WTC11 (cell line): ENCODE measurements around the gene TCF12. TPM values are rescaled to one million over a fixed set of nuclear protein-coding genes. Genes with fewer than 3 reads are reported as not detected.

ENCODE experiments used
- ATAC-seq: fragments of 200-7000 bp; cut with Tn5 transposase; 2 replicates; pipeline ENCODE4 v1.10.0; 2021; ENCODE audit warnings: mild to moderate bottlenecking, moderate library complexity
- CTCF ChIA-PET: fragments of 300-600 bp; sonication (Branson Sonifier 250); formaldehyde crosslinking; loops from one replicate; lab custom pipeline; 2021; ENCODE audit warnings: antibody characterized with exemption; lab: Charles Lee
- POLR2A ChIA-PET: fragments of 350-600 bp; sonication (Branson Sonifier 250); formaldehyde crosslinking; loops from one replicate; lab custom pipeline; 2021; ENCODE audit warnings: antibody characterized with exemption; lab: Charles Lee
- DNase-seq: peaks from one replicate; pipeline ENCODE4 v3.0.0; 2021; ENCODE audit warnings: low spot score
- H3K27ac Mint-ChIP-seq: 2 replicates; pipeline ENCODE4 v1.8.0; 2021; ENCODE audit warnings: mixed read lengths
- H3K27me3 Mint-ChIP-seq: 2 replicates; pipeline ENCODE4 v1.8.0; 2021; ENCODE audit warnings: low read depth, mild to moderate bottlenecking, moderate library complexity, mixed read lengths
- H3K36me3 Mint-ChIP-seq: 2 replicates; pipeline ENCODE4 v1.8.0; 2021; ENCODE audit warnings: mixed read lengths
- H3K4me1 Mint-ChIP-seq: 2 replicates; pipeline ENCODE4 v1.8.0; 2022; ENCODE audit warnings: mixed read lengths
- H3K4me3 Mint-ChIP-seq: 2 replicates; pipeline ENCODE4 v1.8.0; 2021; ENCODE audit warnings: mild to moderate bottlenecking, moderate library complexity, mixed read lengths
- H3K9me3 Mint-ChIP-seq: 2 replicates; pipeline ENCODE4 v1.8.0; 2021; ENCODE audit warnings: mixed read lengths
- AFF4 ChIP-seq: sonication (generic); formaldehyde crosslinking; IDR thresholded peaks from 2 replicates; pipeline ENCODE4 v1.8.1; 2023; ENCODE audit warnings: mild to moderate bottlenecking, missing genetic modification reagents, borderline replicate concordance
- ARID4B ChIP-seq: sonication (generic); formaldehyde crosslinking; IDR thresholded peaks from 2 replicates; pipeline ENCODE4 v1.8.0; 2023; ENCODE audit warnings: missing genetic modification reagents, mild to moderate bottlenecking, borderline replicate concordance
- CBFB ChIP-seq: sonication (generic); formaldehyde crosslinking; IDR thresholded peaks from 2 replicates; pipeline ENCODE4 v1.8.1; 2022; ENCODE audit warnings: mild to moderate bottlenecking, low read depth, missing genetic modification reagents
- GRHL2 ChIP-seq: fragments of 250-450 bp; sonication (Bioruptor Pico); IDR thresholded peaks from 2 replicates; pipeline ENCODE4 v1.8.0; 2022; ENCODE audit warnings: mild to moderate bottlenecking, moderate library complexity; ENCODE audit not compliant: insufficient replicate concordance, severe bottlenecking
- HMGXB4 ChIP-seq: sonication (generic); formaldehyde crosslinking; IDR thresholded peaks from 2 replicates; pipeline ENCODE4 v1.8.1; 2023; ENCODE audit warnings: mild to moderate bottlenecking, moderate library complexity, missing genetic modification reagents
- NFYB ChIP-seq: sonication (generic); formaldehyde crosslinking; conservative IDR thresholded peaks from 2 replicates; pipeline ENCODE4 v1.8.0; 2022; ENCODE audit warnings: low read depth, missing genetic modification reagents
- NR1H2 ChIP-seq: sonication (generic); formaldehyde crosslinking; IDR thresholded peaks from 2 replicates; pipeline ENCODE4 v1.9.0; 2021; ENCODE audit warnings: mild to moderate bottlenecking, moderate library complexity, missing genetic modification reagents
- SMAD3 ChIP-seq: sonication (generic); formaldehyde crosslinking; IDR thresholded peaks from 2 replicates; pipeline ENCODE4 v1.8.0; 2022; ENCODE audit warnings: missing genetic modification reagents, mild to moderate bottlenecking, borderline replicate concordance
- STAT6 ChIP-seq: sonication (generic); formaldehyde crosslinking; conservative IDR thresholded peaks from 2 replicates; pipeline ENCODE4 v1.8.1; 2023; ENCODE audit warnings: mild to moderate bottlenecking, low read depth, missing genetic modification reagents, moderate library complexity
- TP53 ChIP-seq: sonication (generic); formaldehyde crosslinking; IDR thresholded peaks from 2 replicates; pipeline ENCODE4 v1.8.1; 2023; ENCODE audit warnings: mild to moderate bottlenecking, missing genetic modification reagents
- ZNF121 ChIP-seq: sonication (generic); formaldehyde crosslinking; IDR thresholded peaks from 2 replicates; pipeline ENCODE4 v1.8.0; 2023; ENCODE audit warnings: missing genetic modification reagents
- ZNF532 ChIP-seq: fragments of 250-450 bp; sonication (Bioruptor Pico); IDR thresholded peaks from 2 replicates; pipeline ENCODE4 v1.9.0; 2021; ENCODE audit warnings: mild to moderate bottlenecking, borderline replicate concordance
- total RNA-seq: library from RNA; stranded (reverse); gene quantifications from 3 replicates; pipeline ENCODE4 v1.2.3, GENCODE V29; 2021

The TCF12 gene
- total RNA-seq, 1 experiment from 2014 or later, result 73.2 TPM

GRCh38 chr15:57312006-57312317 lies 393.5 kb downstream of the TCF12 start:
- POLR2A ChIA-PET, result no interaction called here
- Mint-ChIP-seq H3K27me3 (no peaks in the 10 kb centered on the region), H3K4me3 (no peak overlapping the region)

GRCh38 chr15:57312318-57313133 lies 394.1 kb downstream of the TCF12 start:
- Mint-ChIP-seq H3K36me3 (no peaks in the 10 kb centered on the region), H3K9me3 (no peaks in the 10 kb centered on the region), H3K4me1 (peaks cover 5% of the 10 kb centered on the region; the same call in 1 of the 2 replicates), H3K27me3 (no peaks in the 10 kb centered on the region; the same call in 1 of the 2 replicates), H3K27ac (no peak overlapping the region), H3K4me3 (no peak overlapping the region)
- no peak for DNase-seq
- ChIA-PET CTCF (interaction anchor here (1.0 to 1.4 kb wide), 2 partner anchors 29 to 166 kb away, joined by 3 to 4 read pairs; no protein-coding TSS in a partner anchor), POLR2A (no interaction called here)
- no peak for ATAC-seq
- no peak for TF ChIP-seq ARID4B (CRISPR knock-in tag)
- no peak for TF ChIP-seq NFYB (CRISPR knock-in tag)
- TF ChIP-seq NR1H2 (CRISPR knock-in tag), result no peak

More at GRCh38 chr15:57312006-57312317, 393.5 kb downstream of the TCF12 start:
- Mint-ChIP-seq H3K36me3 (no peaks in the 10 kb centered on the region), H3K9me3 (no peaks in the 10 kb centered on the region), H3K27ac (no peak overlapping the region), H3K4me1 (peaks cover 7% of the 10 kb centered on the region)
- CTCF ChIA-PET, result interaction anchor here (1.4 kb wide), 1 partner anchor 29 kb away, joined by 4 read pairs; no protein-coding TSS in a partner anchor
- DNase-seq (no peak), ATAC-seq (no peak)
- no peak for TF ChIP-seq SMAD3

- Mint-ChIP-seq H3K27me3 (no peaks in the 10 kb centered on the region; the same call in 1 of the 2 replicates), H3K9me3 (no peaks in the 10 kb centered on the region), H3K27ac (no peak overlapping the region), H3K36me3 (no peaks in the 10 kb centered on the region), H3K4me1 (peaks cover 5% of the 10 kb centered on the region; the same call in 1 of the 2 replicates), H3K4me3 (no peak overlapping the region)
- ChIA-PET CTCF (interaction anchor here (1.0 to 1.4 kb wide), 2 partner anchors 28 to 166 kb away, joined by 3 to 4 read pairs; no protein-coding TSS in a partner anchor), POLR2A (no interaction called here)
- ATAC-seq (no peak), DNase-seq (no peak)
- no peak for TF ChIP-seq CBFB
- TF ChIP-seq AFF4 (CRISPR knock-in tag), result no peak
- no peak for TF ChIP-seq TP53 (CRISPR knock-in tag)
- no peak for TF ChIP-seq GRHL2
- TF ChIP-seq HMGXB4 (CRISPR knock-in tag), result no peak
- no peak for TF ChIP-seq ZNF121 (CRISPR knock-in tag)
- no peak for TF ChIP-seq ZNF532 (CRISPR knock-in tag)
- no peak for TF ChIP-seq STAT6 (CRISPR knock-in tag)
Measured at GRCh38 chr15:57313134-57313483, 394.7 kb downstream of the TCF12 start.
